HG02759 (cell line): Measurements from ENCODE around the gene DIAPH2.
A peak's percentile ranks its signal among the peaks of the same experiment; 100 is the strongest.

Experiments used
- ATAC-seq: cut with Tn5 transposase; IDR thresholded peaks from one replicate; pipeline ENCODE4 v1.9.1; 2021; ENCODE audit warnings: mild to moderate bottlenecking, moderate library complexity; ENCODE audit not compliant: unreplicated experiment

DIAPH2 gene

DNA sequence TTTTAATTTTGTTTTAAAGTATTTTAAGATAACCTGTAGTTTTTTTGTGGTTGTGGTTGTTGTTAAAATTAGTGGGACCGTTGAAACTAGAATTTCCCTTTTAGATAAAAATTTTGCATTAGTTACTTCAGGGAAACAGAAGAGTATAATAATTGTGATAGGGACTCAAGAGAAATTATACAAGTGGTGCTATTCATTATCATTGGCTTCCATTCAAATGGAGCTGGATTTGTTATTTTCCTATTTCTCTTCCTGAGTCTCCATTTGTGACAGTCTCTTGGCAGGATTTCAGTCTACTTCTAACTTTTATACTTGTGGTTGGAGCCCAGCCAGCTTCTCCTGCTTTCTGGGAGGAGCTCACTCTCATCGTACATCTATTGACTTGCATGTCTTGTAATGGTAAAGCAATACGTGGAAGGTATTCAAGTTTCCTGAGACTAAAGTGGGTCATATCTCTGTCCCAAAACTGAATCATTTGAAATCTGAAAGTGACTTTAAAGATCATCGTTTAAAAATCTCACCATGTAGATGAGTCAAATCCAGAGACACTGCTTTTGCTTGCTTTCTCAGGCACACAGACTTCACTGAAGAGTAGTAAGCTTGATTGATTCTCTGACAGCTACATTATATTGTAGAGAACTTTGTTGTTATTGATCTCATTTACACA lies 354.9 kb downstream of the DIAPH2 start:
- ATAC-seq = peak; percentile 94

DNA sequence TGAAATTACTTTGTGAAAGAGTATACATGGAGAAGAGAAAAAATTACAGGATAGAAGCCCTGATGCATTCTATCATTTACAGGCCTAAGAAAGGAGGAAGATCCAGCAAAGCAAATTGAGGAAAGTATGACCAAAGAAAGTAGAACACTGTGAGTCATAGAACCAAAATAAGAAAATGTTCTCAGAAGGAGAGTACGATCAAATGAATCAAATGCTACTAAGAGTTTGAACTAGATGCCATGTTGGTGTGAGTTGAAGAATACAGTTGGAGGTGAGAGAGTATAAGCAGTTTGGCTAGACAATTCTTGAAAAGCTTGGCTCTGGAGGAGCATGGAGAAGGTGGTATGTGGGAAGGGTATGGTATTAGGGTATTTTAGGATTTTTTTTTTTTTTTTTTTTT lies 360.8 kb downstream of the DIAPH2 start:
- ATAC-seq = no peak

DNA sequence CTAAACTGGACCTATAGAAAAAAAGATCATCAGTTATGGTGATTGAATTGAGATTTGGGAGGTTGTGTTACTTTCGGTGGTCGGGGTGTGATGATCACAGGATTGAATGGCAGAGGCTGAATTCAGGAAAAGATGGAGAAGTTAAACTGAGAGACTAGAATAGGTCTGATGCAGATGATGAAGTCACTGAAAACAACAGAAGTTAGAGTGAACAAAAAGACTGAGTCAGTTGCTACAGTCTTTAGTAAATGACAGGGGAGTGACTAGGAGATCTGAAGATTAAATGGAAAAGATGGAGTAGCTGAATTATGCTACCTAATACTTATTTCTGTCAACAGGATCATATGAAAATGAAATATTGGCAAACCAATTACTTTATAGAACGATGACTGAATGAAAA lies 362.2 kb downstream of the DIAPH2 start:
- ATAC-seq = no peak

GRCh38 chrX:97050392-97050791 lies 365.8 kb downstream of the DIAPH2 start:
- ATAC-seq = no peak

GRCh38 chrX:97057349-97057909 lies 372.8 kb downstream of the DIAPH2 start:
- ATAC-seq = no peak

DNA sequence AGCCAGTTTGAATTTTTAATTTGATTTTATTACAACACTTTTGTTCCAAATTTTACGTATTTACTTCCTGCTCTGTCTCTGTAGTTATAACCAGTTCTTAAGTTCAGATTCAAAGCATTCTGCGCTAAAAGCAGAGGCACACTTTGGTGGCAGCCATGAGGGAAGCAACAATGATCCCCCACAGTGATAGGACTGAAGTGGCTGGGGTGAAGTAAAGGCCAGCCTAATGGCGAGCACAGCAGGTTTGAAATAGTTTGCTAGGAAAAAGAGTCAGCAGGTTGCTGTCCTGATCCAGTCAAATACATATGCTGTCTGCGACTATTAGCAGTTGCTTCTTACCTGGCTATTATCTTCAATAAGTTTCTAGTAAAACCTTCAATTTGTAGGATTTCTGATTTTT lies 375.4 kb downstream of the DIAPH2 start:
- ATAC-seq = no peak

- no peak for ATAC-seq
Observed at GRCh38 chrX:97065066-97065465, 380.4 kb downstream of the DIAPH2 start.

GRCh38 chrX:97065973-97066372 lies 381.3 kb downstream of the DIAPH2 start:
- no peak for ATAC-seq

GRCh38 chrX:97066381-97066780 lies 381.7 kb downstream of the DIAPH2 start:
- ATAC-seq = no peak

- ATAC-seq = no peak
Observed at GRCh38 chrX:97070346-97070745, 385.7 kb downstream of the DIAPH2 start.

DNA sequence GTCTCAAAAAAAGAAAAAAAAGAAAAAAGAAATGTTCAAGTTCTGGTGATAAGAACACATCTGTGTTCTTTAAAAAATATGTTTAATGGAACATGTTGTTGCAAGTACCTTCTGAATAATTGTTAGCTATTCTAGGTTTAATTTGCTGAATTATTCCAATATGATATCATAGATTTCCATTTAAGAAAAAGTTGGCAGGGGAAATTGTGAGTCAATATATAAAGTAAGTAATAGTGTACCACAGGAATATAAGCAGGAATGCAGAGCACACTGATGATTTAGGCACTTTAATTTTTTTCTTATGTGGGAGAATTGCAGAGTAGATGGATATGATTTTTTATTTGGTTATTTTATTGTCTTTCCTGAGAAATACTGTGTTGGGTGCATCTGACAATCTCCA lies 389.8 kb downstream of the DIAPH2 start:
- ATAC-seq = no peak

- ATAC-seq = no peak
Observed at GRCh38 chrX:97089116-97089515, 404.5 kb downstream of the DIAPH2 start.

DNA sequence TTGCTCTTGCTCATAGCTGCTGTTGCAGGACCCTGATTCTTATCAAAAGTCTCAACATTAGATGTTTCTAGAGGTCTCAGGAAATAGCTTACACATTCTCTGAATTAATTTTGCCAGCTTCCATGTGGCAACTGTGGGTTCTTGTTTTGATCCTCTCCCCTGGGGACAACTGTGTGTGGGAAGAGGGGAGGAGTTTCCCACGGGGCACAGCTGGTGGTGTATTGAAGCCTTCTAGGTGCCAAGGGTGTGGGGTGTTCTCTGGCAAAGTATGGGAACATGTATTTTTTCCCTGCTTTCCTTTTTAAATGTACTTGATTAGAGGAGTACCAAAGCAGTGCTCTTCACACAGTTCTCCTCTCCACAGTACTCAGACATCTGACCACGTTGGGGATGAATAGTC lies 411.7 kb downstream of the DIAPH2 start:
- no peak for ATAC-seq

DNA sequence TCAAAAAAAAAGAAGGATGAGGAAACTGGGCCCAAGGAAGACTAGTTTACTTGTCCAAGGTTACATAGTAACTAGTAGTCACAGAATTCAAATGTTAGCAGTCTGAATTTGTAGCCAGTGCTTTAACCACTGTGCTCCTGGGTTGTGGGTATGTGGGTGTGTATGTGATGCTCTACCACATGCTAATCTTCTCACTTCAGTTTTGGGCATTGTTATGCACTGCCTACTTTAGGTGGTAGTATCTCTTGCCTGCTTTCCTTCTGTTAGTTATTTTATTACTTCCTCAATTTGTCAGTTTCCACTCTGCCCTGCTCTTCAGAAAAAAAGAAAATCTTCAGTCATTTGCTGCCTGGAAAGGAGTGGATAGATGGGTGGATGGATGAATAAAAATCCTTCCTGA lies 418.3 kb downstream of the DIAPH2 start:
- no peak for ATAC-seq

GRCh38 chrX:97109730-97110129 lies 425.1 kb downstream of the DIAPH2 start:
- ATAC-seq = no peak

- ATAC-seq = no peak
Observed at GRCh38 chrX:97117572-97117971, 432.9 kb downstream of the DIAPH2 start.

GRCh38 chrX:97119474-97120109 lies 434.9 kb downstream of the DIAPH2 start:
- ATAC-seq = no peak

- no peak for ATAC-seq
Observed at GRCh38 chrX:97123001-97123400, 438.4 kb downstream of the DIAPH2 start.

GRCh38 chrX:97126020-97126419 lies 441.4 kb downstream of the DIAPH2 start:
- ATAC-seq = no peak

DNA sequence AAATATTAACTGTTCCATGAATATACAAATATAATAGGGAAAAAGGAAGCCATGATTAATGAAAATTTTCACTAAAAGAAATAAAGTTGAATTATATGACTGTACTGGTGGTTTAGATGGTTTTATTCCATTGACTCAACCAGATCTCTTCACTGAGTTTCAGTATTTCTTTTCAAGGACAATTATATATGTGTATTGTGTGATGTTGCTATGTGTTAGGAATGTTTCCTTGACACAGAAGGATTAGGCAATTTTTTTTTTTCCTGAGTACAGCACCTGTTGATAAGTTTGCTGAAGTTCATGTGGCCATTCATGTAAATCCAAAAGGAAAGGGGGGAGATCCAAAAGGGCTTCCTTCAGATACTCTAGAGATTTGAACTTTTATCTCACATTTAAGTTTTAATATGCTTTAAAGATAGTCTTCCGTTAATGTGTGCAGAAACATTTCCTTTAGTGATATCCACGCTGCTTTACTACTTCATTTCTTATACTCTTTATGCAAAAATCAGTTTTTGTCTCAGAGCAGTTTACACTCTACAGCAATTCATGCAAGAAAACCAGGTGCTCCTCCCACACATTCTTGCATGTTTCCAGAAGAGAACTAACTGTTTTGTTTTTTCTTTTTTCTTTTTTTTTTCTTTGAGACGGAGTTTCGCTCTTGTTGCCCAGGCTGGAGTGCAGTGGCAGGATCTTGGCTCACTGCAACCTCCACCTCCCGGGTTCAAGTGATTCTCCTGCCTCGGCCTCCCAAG lies 448.2 kb downstream of the DIAPH2 start:
- ATAC-seq = peak; percentile 71

DNA sequence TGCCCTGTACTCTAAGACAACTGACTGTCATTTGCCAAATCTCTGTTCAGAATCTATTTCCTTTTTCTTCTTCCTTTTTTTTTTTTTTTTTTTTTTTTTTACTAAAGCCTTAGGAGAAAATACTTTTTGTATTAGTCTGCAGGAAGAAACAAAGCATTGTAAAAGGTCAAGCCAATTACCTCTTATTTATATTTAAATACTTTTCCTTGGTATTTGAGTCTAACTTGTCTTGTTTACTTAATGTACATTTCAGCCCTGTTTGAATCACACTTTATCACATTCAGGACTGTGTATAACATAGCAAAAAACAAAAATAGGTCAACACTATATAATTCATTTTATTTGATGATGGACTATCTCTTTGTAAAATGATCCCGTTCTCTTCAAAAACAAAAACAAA lies 461.3 kb downstream of the DIAPH2 start:
- no peak for ATAC-seq

DNA sequence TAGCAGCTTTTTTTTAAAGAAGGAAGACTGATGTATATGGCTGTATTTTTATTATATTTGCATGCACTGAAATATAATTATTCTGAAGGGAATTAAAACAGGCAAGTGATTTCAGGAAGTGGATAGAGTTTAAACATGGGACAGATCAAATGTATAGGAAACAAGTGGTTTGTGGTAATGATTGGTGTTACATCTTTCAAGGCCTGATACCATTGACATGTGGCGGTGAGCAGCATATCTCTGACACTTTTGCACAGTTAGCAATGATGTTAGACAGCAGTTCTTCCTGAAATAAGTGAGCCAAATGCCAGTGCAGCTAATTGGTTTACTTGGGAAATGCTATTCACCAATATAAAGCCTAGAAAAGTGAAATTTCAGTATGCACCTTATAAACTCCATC lies 471.2 kb downstream of the DIAPH2 start:
- no peak for ATAC-seq
